KMS-11 (cell line): ENCODE results near the gene MFSD6.

Source experiments
- H2AFZ ChIP-seq: fragments of 200-600 bp; sonication (generic); 2 replicates; pipeline ENCODE4 v1.6.1; 2016; ENCODE audit warnings: antibody characterized with exemption, mixed run types, low read depth
- H3K27ac ChIP-seq: fragments of 200-600 bp; sonication (generic); 2 replicates; pipeline ENCODE4 v1.6.1; 2016; ENCODE audit warnings: mild to moderate bottlenecking, mixed run types
- H3K27me3 ChIP-seq: fragments of 200-600 bp; sonication (generic); 2 replicates; pipeline ENCODE4 v1.6.1; 2017; ENCODE audit warnings: mild to moderate bottlenecking, low read depth, mixed run types, moderate library complexity; ENCODE audit not compliant: insufficient read depth
- H3K36me3 ChIP-seq: fragments of 200-600 bp; sonication (generic); 2 replicates; pipeline ENCODE4 v1.6.1; 2017; ENCODE audit warnings: mild to moderate bottlenecking, mixed run types; ENCODE audit not compliant: insufficient read depth
- H3K4me1 ChIP-seq: fragments of 200-600 bp; sonication (generic); 2 replicates; pipeline ENCODE4 v1.6.1; 2016; ENCODE audit warnings: mild to moderate bottlenecking, low read depth, mixed run types; ENCODE audit not compliant: poor library complexity, severe bottlenecking
- H3K4me2 ChIP-seq: fragments of 200-600 bp; sonication (generic); 2 replicates; pipeline ENCODE4 v1.7.0; 2016; ENCODE audit warnings: mild to moderate bottlenecking, mixed run types
- H3K4me3 ChIP-seq: fragments of 200-600 bp; sonication (generic); IDR thresholded peaks from 2 replicates; pipeline ENCODE4 v1.6.1; 2017; ENCODE audit warnings: low read depth, low read length, mixed read lengths; ENCODE audit not compliant: insufficient read depth
- H3K79me2 ChIP-seq: fragments of 200-600 bp; sonication (generic); 2 replicates; pipeline ENCODE4 v1.6.1; 2016; ENCODE audit warnings: low read depth, mixed run types; ENCODE audit not compliant: insufficient read depth
- H3K9ac ChIP-seq: fragments of 200-600 bp; sonication (generic); 2 replicates; pipeline ENCODE4 v1.6.1; 2016; ENCODE audit warnings: mild to moderate bottlenecking, mixed run types
- H4K20me1 ChIP-seq: fragments of 200-600 bp; sonication (generic); 2 replicates; pipeline ENCODE4 v1.6.1; 2016; ENCODE audit warnings: mild to moderate bottlenecking, mixed run types; ENCODE audit not compliant: insufficient read depth
- TF ChIP-seq, protein P1 (sequence below): fragments of 200-600 bp; sonication (generic); conservative IDR thresholded peaks from 2 replicates; pipeline ENCODE4 v1.6.1; 2017; ENCODE audit warnings: low read depth, mild to moderate bottlenecking, antibody characterized with exemption, low read length, moderate library complexity, mixed read lengths

Gene MFSD6

DNA sequence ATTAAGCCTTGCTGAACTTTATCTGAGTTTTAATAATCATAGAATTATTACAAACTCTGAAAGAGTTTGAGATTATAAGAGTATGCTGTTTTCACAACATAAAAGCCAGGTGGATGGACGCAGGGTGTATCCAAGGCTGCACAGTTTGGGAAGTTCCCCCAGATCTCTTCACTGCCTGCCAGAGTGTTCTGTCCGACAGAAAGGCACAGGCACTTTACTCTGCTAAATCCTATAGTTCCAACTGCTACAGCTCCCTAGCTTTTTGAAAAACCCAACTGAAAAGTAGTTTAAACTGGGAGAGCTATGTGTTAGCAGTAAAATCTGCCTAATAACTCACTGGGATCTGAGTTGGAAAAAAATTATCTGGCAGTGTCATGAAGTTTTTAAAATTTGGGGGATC is 38.0 kb downstream of the MFSD6 start:
- Histone ChIP-seq H3K4me1 (no peaks in the 10 kb centered on the region), H4K20me1 (no peaks in the 10 kb centered on the region), H3K36me3 (no peaks in the 10 kb centered on the region), H3K4me2 (no peak overlapping the region), H3K79me2 (no peaks in the 10 kb centered on the region), H3K9ac (no peak overlapping the region), H3K27ac (no peak overlapping the region), H2AFZ (no peak overlapping the region), H3K4me3 (no peak overlapping the region), H3K27me3 (no peaks in the 10 kb centered on the region)
- TF ChIP-seq, protein P1, sequence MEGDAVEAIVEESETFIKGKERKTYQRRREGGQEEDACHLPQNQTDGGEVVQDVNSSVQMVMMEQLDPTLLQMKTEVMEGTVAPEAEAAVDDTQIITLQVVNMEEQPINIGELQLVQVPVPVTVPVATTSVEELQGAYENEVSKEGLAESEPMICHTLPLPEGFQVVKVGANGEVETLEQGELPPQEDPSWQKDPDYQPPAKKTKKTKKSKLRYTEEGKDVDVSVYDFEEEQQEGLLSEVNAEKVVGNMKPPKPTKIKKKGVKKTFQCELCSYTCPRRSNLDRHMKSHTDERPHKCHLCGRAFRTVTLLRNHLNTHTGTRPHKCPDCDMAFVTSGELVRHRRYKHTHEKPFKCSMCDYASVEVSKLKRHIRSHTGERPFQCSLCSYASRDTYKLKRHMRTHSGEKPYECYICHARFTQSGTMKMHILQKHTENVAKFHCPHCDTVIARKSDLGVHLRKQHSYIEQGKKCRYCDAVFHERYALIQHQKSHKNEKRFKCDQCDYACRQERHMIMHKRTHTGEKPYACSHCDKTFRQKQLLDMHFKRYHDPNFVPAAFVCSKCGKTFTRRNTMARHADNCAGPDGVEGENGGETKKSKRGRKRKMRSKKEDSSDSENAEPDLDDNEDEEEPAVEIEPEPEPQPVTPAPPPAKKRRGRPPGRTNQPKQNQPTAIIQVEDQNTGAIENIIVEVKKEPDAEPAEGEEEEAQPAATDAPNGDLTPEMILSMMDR, result no peak

DNA sequence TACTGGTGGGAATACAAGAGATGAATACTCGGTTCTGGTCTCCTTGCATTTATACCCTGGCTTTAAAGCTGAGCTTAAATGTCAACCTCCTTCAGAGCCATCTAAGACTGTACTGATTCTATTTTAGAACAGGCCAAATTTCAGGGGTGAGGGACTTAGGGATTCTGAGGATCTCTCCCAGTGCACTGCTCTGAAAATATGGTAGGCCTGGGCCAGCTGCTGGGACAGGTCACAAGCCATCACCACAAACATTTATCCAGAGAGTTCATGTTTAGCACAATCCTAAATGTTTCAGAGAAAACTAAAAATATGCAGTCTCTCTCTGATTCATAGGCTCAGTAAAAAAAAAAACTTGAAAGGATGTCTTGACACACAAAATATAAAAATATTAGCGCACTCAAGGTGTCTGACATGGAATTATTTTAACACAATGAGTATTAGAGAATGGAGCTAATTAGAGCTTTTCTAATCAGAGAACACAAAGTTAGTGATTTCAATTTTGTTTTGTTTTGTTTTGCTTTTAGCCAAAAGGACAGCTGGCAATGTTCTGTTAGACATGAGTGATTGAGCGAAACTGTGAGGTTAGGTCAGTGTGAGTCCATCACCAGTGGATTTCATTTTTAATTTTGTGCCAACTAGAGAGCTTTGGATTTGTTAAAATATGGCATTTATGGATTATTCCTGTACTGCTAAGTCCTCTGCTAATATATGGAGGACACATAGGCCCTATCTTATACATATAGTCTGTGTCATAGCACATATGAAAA is 38.8 kb downstream of the MFSD6 start:
- Histone ChIP-seq H2AFZ (no peak overlapping the region), H3K79me2 (no peaks in the 10 kb centered on the region), H3K4me3 (no peak overlapping the region), H3K9ac (no peak overlapping the region), H3K36me3 (no peaks in the 10 kb centered on the region), H3K4me1 (no peaks in the 10 kb centered on the region), H3K27me3 (no peaks in the 10 kb centered on the region), H4K20me1 (no peaks in the 10 kb centered on the region), H3K27ac (no peak overlapping the region), H3K4me2 (no peak overlapping the region)
- TF ChIP-seq, protein P1, result no peak

DNA sequence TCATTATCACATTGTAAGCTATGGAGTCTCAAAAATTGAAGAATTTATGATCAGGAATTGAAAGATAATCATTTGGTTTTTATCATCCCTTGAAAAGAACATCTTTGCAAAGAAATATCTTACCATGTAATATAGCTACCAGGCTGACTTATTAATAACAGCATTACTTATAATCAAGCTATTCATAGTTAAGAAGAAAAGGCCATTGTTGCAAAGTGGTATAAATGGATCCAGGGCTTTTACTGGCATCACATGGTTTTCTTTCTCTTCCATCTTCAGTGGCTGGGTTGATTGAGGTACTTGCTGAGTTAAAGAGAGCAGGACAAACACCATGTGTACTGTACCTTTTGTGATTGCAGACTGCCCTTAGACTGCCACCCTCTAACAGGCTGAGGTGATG is 39.6 kb downstream of the MFSD6 start:
- Histone ChIP-seq H3K9ac (no peak overlapping the region), H2AFZ (no peak overlapping the region), H4K20me1 (no peaks in the 10 kb centered on the region), H3K27me3 (no peaks in the 10 kb centered on the region), H3K79me2 (no peaks in the 10 kb centered on the region), H3K4me1 (no peaks in the 10 kb centered on the region), H3K4me3 (no peak overlapping the region), H3K27ac (no peak overlapping the region), H3K36me3 (no peaks in the 10 kb centered on the region), H3K4me2 (no peak overlapping the region)
- TF ChIP-seq, protein P1, result no peak

DNA sequence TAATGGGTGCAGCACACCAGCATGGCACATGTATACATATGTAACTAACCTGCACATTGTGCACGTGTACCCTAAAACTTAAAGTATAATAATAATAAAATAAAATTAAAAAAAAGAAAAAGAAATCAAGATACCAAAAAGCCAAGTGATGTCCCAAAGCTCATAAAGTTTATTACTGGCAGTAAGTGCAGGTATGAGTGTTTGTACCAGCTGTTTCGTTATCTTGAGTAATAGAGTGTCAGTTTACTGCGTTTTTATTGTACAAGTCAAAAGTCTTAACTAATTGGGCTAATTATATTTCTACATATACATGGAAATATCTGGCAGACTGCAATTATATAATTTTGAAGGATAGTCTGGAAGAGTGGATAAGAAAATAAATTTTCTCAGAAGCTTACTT is 41.8 kb downstream of the MFSD6 start:
- TF ChIP-seq, protein P1, result no peak
- no peaks in the 10 kb centered on the region for H3K4me1 ChIP-seq
- H3K9ac ChIP-seq, result no peak overlapping the region
- no peaks in the 10 kb centered on the region for H3K27me3 ChIP-seq
- H2AFZ ChIP-seq, result no peak overlapping the region
- H4K20me1 ChIP-seq, result no peaks in the 10 kb centered on the region
- no peak overlapping the region for H3K4me3 ChIP-seq
- H3K36me3 ChIP-seq, result no peaks in the 10 kb centered on the region
- H3K27ac ChIP-seq, result no peak overlapping the region
- no peaks in the 10 kb centered on the region for H3K79me2 ChIP-seq
- no peak overlapping the region for H3K4me2 ChIP-seq
